GM12878 (cell line): ENCODE results near the gene PHF23. TPM values are rescaled to one million over a fixed set of nuclear protein-coding genes. Genes with fewer than 3 reads are reported as not detected.

Source experiments
- ZBTB11 ChIP-seq: fragments of 450-650 bp; formaldehyde crosslinking; IDR thresholded peaks from 2 replicates; pipeline ENCODE4 v1.5.0; 2022; ENCODE audit warnings: mild to moderate bottlenecking, missing genetic modification characterization
- ZNF687 ChIP-seq: fragments of 450-650 bp; IDR thresholded peaks from 2 replicates; pipeline ENCODE4 v1.6.1; 2017; ENCODE audit warnings: mild to moderate bottlenecking, moderate library complexity
- ZZZ3 ChIP-seq: IDR thresholded peaks from 2 replicates; pipeline ENCODE4 v1.6.1; 2011; ENCODE audit warnings: low read depth; ENCODE audit not compliant: control insufficient read depth, insufficient read length
- polyA plus RNA-seq, 11 experiments: library from polyadenylated mRNA; depleted of rRNA in 4 of 11; unstranded in 6 of 11; stranded (reverse) in 5 of 11; fragments of >200 nt; fragmentation: Nextera tagmentation in 4 of 11; fragmentation: Illumina TruSeq in 1 of 11; extraction: Ambion mirVana in 4 of 11; extraction: Trizol in 1 of 11; gene quantifications; 1 replicate in 1 of 11; 2 replicates in 10 of 11; pipeline versions ENCODE4 v1.2.1 to v1.2.3, GENCODE V29; 2011 to 2016; ENCODE audit warnings: inconsistent platforms in 2 of 11, missing spikeins in 2 of 11, low read depth in 1 of 11
- total RNA-seq, 4 experiments: library from RNA; depleted of rRNA in 3 of 4; stranded (reverse); fragments of >200 nt in 3 of 4; fragmentation: Illumina TruSeq in 1 of 4; extraction: Trizol in 1 of 4; gene quantifications; 2 replicates each; pipeline versions ENCODE4 v1.2.1 to v1.2.3, GENCODE V29; 2013 to 2021

PHF23 gene
- total and polyA plus RNA-seq, 10 of the 15 experiments (the other 5 are each of a cell fraction or from before 2014, with no cell fraction given): 8.2 to 84.8 (median 32.6) TPM

GRCh38 chr17:7203391-7203790, 35.9 kb downstream of the PHF23 start (continued):
- TF ChIP-seq ZBTB11 (CRISPR knock-in tag) (no peak), ZNF687 (no peak), ZZZ3 (no peak)
